Stimulated activated naive CD8-positive, alpha-beta T cell treated with anti-CD3 and anti-CD28 coated beads, Interleukin-15, Interleukin-2, amounts not matched to agents 100 U/mL and 50 U/mL, for 24 hours (primary cell): Measurements from ENCODE around the gene CNTN2.

Experiments used
- ATAC-seq: fragments of 150-1000 bp; cut with Tn5 transposase; one replicate; pipeline ENCODE4 v1.10.0; 2021
- DNase-seq: peaks from one replicate; pipeline ENCODE4 v3.0.0; 2021

CNTN2 gene

GRCh38 chr1:205072881-205073280, 29.9 kb downstream of the CNTN2 start:
- ATAC-seq, result no peak
- DNase-seq, result no peak

DNA sequence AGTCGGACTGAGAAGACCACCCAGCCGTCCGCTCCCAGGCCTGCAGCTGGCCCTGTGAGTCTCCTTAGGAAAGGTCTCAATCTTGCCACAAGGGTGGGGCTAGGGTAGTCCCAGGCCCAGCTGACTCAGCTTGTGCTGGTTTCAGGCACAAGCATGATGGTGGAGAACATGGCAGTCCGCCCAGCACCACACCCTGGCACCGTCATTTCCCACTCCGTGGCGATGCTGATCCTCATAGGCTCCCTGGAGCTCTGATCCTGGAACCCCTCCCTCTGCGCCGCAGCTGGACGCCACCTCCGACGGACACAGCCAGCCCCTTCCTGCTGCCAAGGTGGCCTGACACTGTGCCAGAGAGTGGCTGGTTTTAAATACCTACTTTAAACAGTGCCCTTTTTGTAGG, 30.5 kb downstream of the CNTN2 start:
- ATAC-seq (no peak), DNase-seq (no peak)

- no peak for DNase-seq
- no peak for ATAC-seq
Measured at GRCh38 chr1:205074084-205074483, 31.1 kb downstream of the CNTN2 start.

DNA sequence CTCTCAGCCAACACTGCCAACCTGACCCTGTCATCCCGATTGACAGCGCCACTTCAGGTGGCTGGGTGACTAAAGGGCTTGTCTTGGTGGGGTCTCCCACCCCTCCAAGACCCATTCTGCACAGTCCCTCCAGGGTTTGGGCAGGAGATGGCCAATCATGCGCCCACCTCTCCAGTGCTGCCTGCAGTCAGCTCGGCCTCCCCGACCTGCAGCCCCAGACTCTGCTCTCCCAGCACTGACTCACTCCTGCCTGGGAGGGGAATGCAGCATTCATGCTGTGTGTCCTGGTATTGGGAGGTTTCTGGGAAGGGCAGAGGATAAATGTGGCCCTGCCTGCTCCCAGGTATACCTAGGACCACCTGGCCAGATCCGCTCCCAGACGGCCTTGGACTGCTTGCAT, 31.5 kb downstream of the CNTN2 start:
- ATAC-seq (no peak), DNase-seq (no peak)

DNA sequence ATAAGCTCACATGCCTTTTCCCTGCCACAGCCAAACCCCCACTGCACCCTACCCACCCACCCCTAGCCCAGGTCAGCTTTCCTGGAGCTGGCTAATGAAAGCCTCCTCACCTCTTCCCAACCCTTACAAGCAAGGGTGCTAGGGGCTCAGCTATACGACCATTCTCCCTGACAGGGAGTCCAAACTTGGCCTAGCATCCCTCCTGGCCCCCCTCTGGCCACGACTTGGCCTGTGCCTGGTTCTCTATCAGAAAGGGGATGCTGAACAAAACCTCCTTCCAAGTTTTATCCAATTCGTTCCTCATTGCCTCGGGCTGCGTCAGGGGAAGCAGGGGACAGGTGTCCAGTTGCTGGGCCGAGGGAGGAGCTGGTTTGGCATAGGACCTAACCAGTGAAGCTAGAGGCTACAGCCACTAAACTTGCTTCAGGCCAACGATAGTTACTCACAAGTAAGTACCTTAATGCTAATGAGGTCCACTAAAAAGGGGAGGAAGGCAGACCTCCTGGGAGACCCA, 32.7 kb downstream of the CNTN2 start:
- DNase-seq, result no peak
- no peak for ATAC-seq

GRCh38 chr1:205076245-205076761, 33.3 kb downstream of the CNTN2 start:
- DNase-seq (no peak), ATAC-seq (no peak)

GRCh38 chr1:205077158-205077933, 34.3 kb downstream of the CNTN2 start:
- ATAC-seq, result no peak

DNA sequence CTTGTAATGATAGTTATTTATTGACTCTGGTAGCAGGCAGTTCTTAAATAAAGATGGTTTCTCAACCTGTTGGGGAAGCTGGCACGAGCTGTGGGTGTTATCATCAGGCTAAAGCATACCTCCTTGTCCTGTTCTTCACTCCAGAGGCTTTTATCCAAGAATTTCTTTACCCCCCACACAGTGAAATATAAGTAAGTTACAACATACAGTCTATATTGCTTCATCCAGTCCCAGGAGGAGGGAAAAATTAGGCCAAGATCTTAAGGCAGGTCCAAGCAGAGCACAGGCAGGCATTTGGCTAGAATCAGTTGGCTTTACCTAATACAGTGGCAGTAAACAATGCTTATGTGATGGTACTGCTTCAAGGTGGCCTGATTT, 34.9 kb downstream of the CNTN2 start:
- DNase-seq, result no peak

More at GRCh38 chr1:205077158-205077933, 34.3 kb downstream of the CNTN2 start:
- no peak for DNase-seq

GRCh38 chr1:205082431-205082830, 39.4 kb downstream of the CNTN2 start:
- no peak for ATAC-seq
- DNase-seq, result no peak

More for the DNA sequence above, 34.9 kb downstream of the CNTN2 start:
- no peak for ATAC-seq

- DNase-seq, result no peak
- no peak for ATAC-seq
Measured at GRCh38 chr1:205084360-205084759, 41.3 kb downstream of the CNTN2 start, which contains the start of gene TMEM81. Gene TMEM81, minus strand, starts transcription at chr1:205084460. Its CDS starts 140 bp downstream, at chr1:205084320.

DNA sequence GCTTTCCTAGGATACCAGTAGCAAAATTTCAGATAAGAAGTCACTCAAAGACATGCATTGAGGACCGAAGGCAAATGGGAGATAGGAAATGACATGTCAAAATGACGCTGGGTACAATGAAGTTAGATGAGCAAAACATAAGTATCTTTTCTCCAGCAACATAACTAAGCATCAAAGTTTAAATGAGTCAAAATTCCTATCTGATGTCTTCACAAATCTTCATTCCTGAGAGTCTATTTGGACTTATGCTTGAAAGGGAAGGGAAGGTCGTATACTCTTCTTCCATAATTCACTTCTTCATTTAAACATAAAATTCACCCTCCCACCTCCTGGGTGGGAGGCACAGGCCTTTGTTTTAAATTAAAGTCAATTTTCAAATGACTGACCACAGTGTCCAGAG, 45.3 kb downstream of the CNTN2 start:
- ATAC-seq (no peak), DNase-seq (no peak)

GRCh38 chr1:205091043-205091740, 48.2 kb downstream of the CNTN2 start:
- ATAC-seq (no peak), DNase-seq (no peak)

- DNase-seq, result no peak
- no peak for ATAC-seq
Measured at GRCh38 chr1:205095422-205095821, 52.4 kb downstream of the CNTN2 start.

- ATAC-seq (no peak), DNase-seq (no peak)
Measured at GRCh38 chr1:205098242-205098641, 55.2 kb downstream of the CNTN2 start.

- DNase-seq (no peak), ATAC-seq (no peak)
Measured at GRCh38 chr1:205102404-205102803, 59.4 kb downstream of the CNTN2 start.

- ATAC-seq (no peak), DNase-seq (no peak)
Measured at GRCh38 chr1:205107327-205107726, 64.3 kb downstream of the CNTN2 start.

GRCh38 chr1:205108464-205108863, 65.5 kb downstream of the CNTN2 start:
- no peak for DNase-seq
- no peak for ATAC-seq

- no peak for ATAC-seq
- no peak for DNase-seq
Measured at GRCh38 chr1:205109269-205109668, 66.3 kb downstream of the CNTN2 start.

DNA sequence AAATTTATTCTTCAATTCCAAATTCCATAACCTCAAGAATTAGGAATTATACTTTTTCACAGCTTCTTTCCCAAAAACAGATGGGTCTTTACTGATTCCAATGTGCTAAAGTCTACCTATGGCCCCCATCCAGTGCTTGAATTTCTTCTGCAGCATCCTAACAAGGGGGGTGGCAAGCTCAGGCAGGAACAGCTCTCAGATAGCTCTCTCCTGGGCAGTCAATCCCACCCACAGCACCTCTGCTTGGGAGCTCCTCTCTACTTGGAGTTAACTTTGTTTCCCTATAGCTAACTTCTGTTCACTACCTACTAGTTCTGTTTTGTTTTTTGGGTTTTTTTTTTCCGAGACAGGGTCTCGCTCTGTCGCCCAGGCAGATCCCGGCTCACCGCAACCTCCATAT, 66.7 kb downstream of the CNTN2 start:
- DNase-seq, result no peak
- no peak for ATAC-seq

DNA sequence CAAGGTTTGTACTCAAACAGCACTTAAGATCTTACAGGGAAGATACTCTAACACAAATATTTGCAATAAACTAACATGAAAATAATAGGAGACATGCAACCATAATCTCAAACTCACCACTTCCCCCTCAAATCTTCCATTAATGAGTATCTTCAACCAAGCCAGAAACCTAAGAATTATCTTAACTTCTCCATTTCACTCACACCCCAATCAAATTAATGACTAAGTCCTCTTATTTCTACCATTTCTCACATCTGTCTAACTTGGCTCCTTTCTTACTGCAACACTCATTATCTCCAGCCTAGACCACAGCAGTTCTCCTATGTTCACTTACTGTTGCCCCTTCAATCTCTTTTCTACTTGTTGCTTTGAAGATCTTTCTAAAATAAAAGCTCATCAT, 68.3 kb downstream of the CNTN2 start:
- ATAC-seq, result no peak
- no peak for DNase-seq

DNA sequence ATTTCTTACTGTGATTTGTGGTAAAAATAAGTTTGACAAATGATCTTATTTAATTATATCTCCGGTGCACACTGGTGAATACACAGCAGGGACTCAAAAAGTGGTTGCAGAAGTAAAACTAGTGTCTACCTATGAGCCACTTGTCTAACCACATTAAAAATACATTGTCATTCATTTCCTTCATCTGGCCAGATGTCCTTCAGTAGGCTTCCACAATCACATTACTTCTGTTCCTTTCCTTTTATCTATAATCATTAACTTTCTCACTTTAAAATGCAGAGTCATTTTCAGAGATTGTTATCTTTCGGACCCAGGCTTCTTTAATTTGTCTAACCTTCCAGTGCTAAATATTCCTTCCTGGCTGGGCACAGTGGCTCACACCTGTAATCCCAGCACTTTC, 75.7 kb downstream of the CNTN2 start:
- DNase-seq (no peak), ATAC-seq (no peak)

GRCh38 chr1:205121660-205122488, 78.9 kb downstream of the CNTN2 start, which contains the start of gene RBBP5:
Gene RBBP5, minus strand, starts transcription at chr1:205121978. Its CDS starts 105 bp downstream, at chr1:205121873.
- ATAC-seq (peak; percentile 99), DNase-seq (peak; percentile 95)
